GM12878 (cell line): ENCODE data around the gene MTIF2. TPM values are rescaled to one million over a fixed set of nuclear protein-coding genes. Genes with fewer than 3 reads are reported as not detected.
A peak's percentile ranks its signal among the peaks of the same experiment; 100 is the strongest.

Source experiments
- BCL3 ChIP-seq: IDR thresholded peaks from 2 replicates; pipeline ENCODE4 v1.6.1; 2011; ENCODE audit warnings: borderline replicate concordance, low read depth, mild to moderate bottlenecking, moderate library complexity, low read length; ENCODE audit not compliant: insufficient read depth, poor library complexity, severe bottlenecking
- JUNB ChIP-seq: IDR thresholded peaks from 2 replicates; pipeline ENCODE4 v1.6.1; 2016; ENCODE audit warnings: antibody characterized with exemption, mild to moderate bottlenecking
- RAD51 ChIP-seq: fragments of 450-650 bp; IDR thresholded peaks from 2 replicates; pipeline ENCODE4 v1.6.1; 2016; ENCODE audit warnings: moderate library complexity, mild to moderate bottlenecking, inconsistent platforms
- RUNX3 ChIP-seq: IDR thresholded peaks from 2 replicates; pipeline ENCODE4 v1.6.1; 2012; ENCODE audit warnings: low read length, inconsistent platforms
- ZNF592 ChIP-seq: fragments of 450-650 bp; IDR thresholded peaks from 2 replicates; pipeline ENCODE4 v1.6.1; 2017; ENCODE audit warnings: mild to moderate bottlenecking, moderate library complexity
- polyA plus RNA-seq, 11 experiments: library from polyadenylated mRNA; depleted of rRNA in 4 of 11; unstranded in 6 of 11; stranded (reverse) in 5 of 11; fragments of >200 nt; fragmentation: Nextera tagmentation in 4 of 11; fragmentation: Illumina TruSeq in 1 of 11; extraction: Ambion mirVana in 4 of 11; extraction: Trizol in 1 of 11; gene quantifications; 1 replicate in 1 of 11; 2 replicates in 10 of 11; pipeline versions ENCODE4 v1.2.1 to v1.2.3, GENCODE V29; 2011 to 2016; ENCODE audit warnings: inconsistent platforms in 2 of 11, missing spikeins in 2 of 11, low read depth in 1 of 11
- total RNA-seq, 4 experiments: library from RNA; depleted of rRNA in 3 of 4; stranded (reverse); fragments of >200 nt in 3 of 4; fragmentation: Illumina TruSeq in 1 of 4; extraction: Trizol in 1 of 4; gene quantifications; 2 replicates each; pipeline versions ENCODE4 v1.2.1 to v1.2.3, GENCODE V29; 2013 to 2021
- TF ChIP-seq, protein P1 (sequence below): fragments of 450-650 bp; IDR thresholded peaks from 2 replicates; pipeline ENCODE4 v1.6.1; 2016; ENCODE audit warnings: mild to moderate bottlenecking

Gene MTIF2
- total and polyA plus RNA-seq, 10 of the 15 experiments (the other 5 are each of a cell fraction or from before 2014, with no cell fraction given) = 26.4 to 63.7 (median 40.0) TPM

DNA sequence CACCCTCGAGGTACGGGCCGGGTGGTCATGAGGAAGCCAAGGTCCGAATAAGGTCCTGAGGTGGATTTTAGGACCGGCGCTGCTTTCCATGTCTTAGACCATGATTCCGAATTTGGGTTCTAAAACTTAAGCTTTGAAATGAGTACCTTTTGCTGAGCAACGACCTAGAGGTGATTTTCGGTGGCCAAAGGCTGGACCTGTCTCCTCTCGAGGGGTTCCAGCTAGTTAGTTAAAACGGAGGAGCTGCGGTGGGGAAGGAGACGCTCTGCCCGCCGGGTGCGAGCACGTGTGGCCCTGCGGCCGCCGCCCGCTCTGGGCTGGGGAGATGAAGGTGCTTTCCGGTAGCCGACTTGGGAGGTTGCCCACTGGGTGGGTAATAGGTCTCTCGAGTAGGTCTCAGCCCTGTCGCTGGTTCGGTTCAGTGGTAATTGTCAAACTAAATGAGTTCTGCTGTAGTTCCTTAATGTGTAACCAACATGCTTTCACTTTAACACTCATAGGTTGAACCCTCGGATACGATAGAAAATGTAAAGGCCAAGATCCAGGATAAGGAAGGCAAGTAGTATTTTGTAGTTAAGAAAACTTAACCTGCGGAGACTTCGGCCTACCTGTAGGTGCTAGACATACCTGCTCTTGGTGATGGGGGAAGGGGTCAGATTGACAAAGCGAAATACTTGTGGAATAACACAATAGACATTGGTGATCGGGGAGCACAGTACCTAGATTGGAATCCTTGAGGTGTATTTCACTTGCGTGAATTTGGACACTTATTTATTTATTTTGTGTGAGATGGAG lies 36.0 kb downstream of the MTIF2 start (continued):
- no peak for TF ChIP-seq RUNX3
- no peak for TF ChIP-seq BCL3
- TF ChIP-seq ZNF592 = no peak
- TF ChIP-seq RAD51 = no peak
- TF ChIP-seq, protein P1, sequence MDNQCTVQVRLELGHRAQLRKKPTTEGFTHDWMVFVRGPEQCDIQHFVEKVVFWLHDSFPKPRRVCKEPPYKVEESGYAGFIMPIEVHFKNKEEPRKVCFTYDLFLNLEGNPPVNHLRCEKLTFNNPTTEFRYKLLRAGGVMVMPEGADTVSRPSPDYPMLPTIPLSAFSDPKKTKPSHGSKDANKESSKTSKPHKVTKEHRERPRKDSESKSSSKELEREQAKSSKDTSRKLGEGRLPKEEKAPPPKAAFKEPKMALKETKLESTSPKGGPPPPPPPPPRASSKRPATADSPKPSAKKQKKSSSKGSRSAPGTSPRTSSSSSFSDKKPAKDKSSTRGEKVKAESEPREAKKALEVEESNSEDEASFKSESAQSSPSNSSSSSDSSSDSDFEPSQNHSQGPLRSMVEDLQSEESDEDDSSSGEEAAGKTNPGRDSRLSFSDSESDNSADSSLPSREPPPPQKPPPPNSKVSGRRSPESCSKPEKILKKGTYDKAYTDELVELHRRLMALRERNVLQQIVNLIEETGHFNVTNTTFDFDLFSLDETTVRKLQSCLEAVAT = peak; percentile 89
- TF ChIP-seq JUNB = no peak
- TF ChIP-seq, all 136 proteins: peak for 19
